Stimulated activated CD4-positive, alpha-beta T cell treated with anti-CD3 and anti-CD28 coated beads, TNF-alpha, amount 100 ng/mL, for 4 hours (primary cell): ENCODE results near the gene ANAPC10.
"Not testable (repeated sequence)": the region's sequence is repeated elsewhere in the genome, so short reads cannot be mapped to it uniquely, and the experiment has no call there.

Experiments
- DNase-seq, 3 experiments: peaks; one replicate each; pipeline ENCODE4 v3.0.0-alpha.2; 2020; ENCODE audit warnings: low read depth in 3 of 3

The ANAPC10 gene

GRCh38 chr4:145097821-145098674 lies at the start of gene ANAPC10, which contains the start of gene ABCE1:
TSS of gene ANAPC10 (minus strand) at chr4:145098196. CDS start at chr4:145096099, 2,097 bp downstream.
TSS of gene ABCE1 (plus strand) at chr4:145098311. CDS start at chr4:145104413, 6,102 bp downstream.
- DNase-seq = peak; percentile 82 to 93 (median 92)

GRCh38 chr4:145136219-145136618 lies 38.2 kb upstream of the ANAPC10 start:
- not testable (repeated sequence) for DNase-seq

- DNase-seq = no peak
These were observed 34.6 kb upstream of the ANAPC10 start for GRCh38 chr4:145132511-145133098.

- DNase-seq = no peak
These were observed 33.9 kb upstream of the ANAPC10 start for GRCh38 chr4:145131848-145132247.

GRCh38 chr4:145130788-145131399 lies 32.9 kb upstream of the ANAPC10 start:
- DNase-seq = no peak

- DNase-seq = no peak
These were observed 32.1 kb upstream of the ANAPC10 start for GRCh38 chr4:145130130-145130529.

GRCh38 chr4:145125396-145125795 lies 27.4 kb upstream of the ANAPC10 start:
- DNase-seq = no peak

GRCh38 chr4:145108128-145108527 lies 10.1 kb upstream of the ANAPC10 start:
- no peak for DNase-seq

- no peak for DNase-seq
These were observed 9.1 kb upstream of the ANAPC10 start for GRCh38 chr4:145107126-145107525.

GRCh38 chr4:145103496-145103895 lies 5.5 kb upstream of the ANAPC10 start:
- DNase-seq = no peak

GRCh38 chr4:145102619-145103018 lies 4.6 kb upstream of the ANAPC10 start:
- DNase-seq = no peak

GRCh38 chr4:145101091-145101490 lies 3.1 kb upstream of the ANAPC10 start:
- no peak for DNase-seq

GRCh38 chr4:145099653-145100052 lies 1.7 kb upstream of the ANAPC10 start:
- no peak for DNase-seq

GRCh38 chr4:145098675-145099037 lies 660 bp upstream of the ANAPC10 start:
- peak in 2 of 3 experiments; percentile 30 for DNase-seq

- DNase-seq = no peak
These were observed 620 bp downstream of the ANAPC10 start for GRCh38 chr4:145097331-145097820.

- no peak for DNase-seq
These were observed 4.4 kb downstream of the ANAPC10 start for GRCh38 chr4:145093638-145094037.

GRCh38 chr4:145090380-145090779 lies 7.6 kb downstream of the ANAPC10 start:
- no peak for DNase-seq

- DNase-seq = no peak
These were observed 13.9 kb downstream of the ANAPC10 start for GRCh38 chr4:145083891-145084605.

- no peak for DNase-seq
These were observed 16.2 kb downstream of the ANAPC10 start for GRCh38 chr4:145081756-145082155.

- DNase-seq = no peak
These were observed 21.5 kb downstream of the ANAPC10 start for GRCh38 chr4:145076469-145076855.

- no peak for DNase-seq
These were observed 22.1 kb downstream of the ANAPC10 start for GRCh38 chr4:145075742-145076468.
